GM12878 (cell line): Measurements from ENCODE around the gene PITPNC1.

Source experiments
- CBX3 ChIP-seq: fragments of 200-600 bp; sonication (generic); IDR thresholded peaks from 2 replicates; pipeline ENCODE4 v1.6.1; 2016; ENCODE audit warnings: low read depth, borderline replicate concordance
- CREM ChIP-seq: IDR thresholded peaks from 2 replicates; pipeline ENCODE4 v1.6.1; 2014; ENCODE audit warnings: antibody characterized with exemption, low read depth
- MTA2 ChIP-seq: fragments of 450-650 bp; IDR thresholded peaks from 2 replicates; pipeline ENCODE4 v1.6.1; 2016; ENCODE audit warnings: low read depth, mild to moderate bottlenecking, moderate library complexity
- SIN3A ChIP-seq: IDR thresholded peaks from 2 replicates; pipeline ENCODE4 v1.6.1; 2012; ENCODE audit warnings: low read depth, low read length, improper control_type of control experiment
- SUZ12 ChIP-seq: fragments of 200-600 bp; sonication (generic); IDR thresholded peaks from one replicate; pipeline ENCODE4 v1.6.1; 2018; ENCODE audit warnings: antibody characterized with exemption, mild to moderate bottlenecking; ENCODE audit not compliant: unreplicated experiment
- ZNF207 ChIP-seq: fragments of 450-650 bp; IDR thresholded peaks from 2 replicates; pipeline ENCODE4 v1.6.1; 2014; ENCODE audit warnings: antibody characterized with exemption, mild to moderate bottlenecking, borderline replicate concordance
- TF ChIP-seq, protein P1 (sequence below), 3 experiments: IDR thresholded peaks in 2 of 3; conservative IDR thresholded peaks in 1 of 3; 2 replicates each; pipeline ENCODE4 v1.5.1; 2011; ENCODE audit warnings: low read depth in 3 of 3, low read length in 3 of 3, mild to moderate bottlenecking in 3 of 3, control low read depth in 2 of 3, moderate library complexity in 2 of 3, inconsistent platforms in 1 of 3, mixed read lengths in 1 of 3; ENCODE audit not compliant: control insufficient read depth in 2 of 3, insufficient read depth in 1 of 3; ENCODE audit errors: extremely low read depth in 1 of 3
- TF ChIP-seq, protein P2 (sequence below): fragments of 450-650 bp; formaldehyde crosslinking; IDR thresholded peaks from 2 replicates; pipeline ENCODE4 v1.5.0; 2022; ENCODE audit warnings: mild to moderate bottlenecking, missing genetic modification characterization

DNA sequence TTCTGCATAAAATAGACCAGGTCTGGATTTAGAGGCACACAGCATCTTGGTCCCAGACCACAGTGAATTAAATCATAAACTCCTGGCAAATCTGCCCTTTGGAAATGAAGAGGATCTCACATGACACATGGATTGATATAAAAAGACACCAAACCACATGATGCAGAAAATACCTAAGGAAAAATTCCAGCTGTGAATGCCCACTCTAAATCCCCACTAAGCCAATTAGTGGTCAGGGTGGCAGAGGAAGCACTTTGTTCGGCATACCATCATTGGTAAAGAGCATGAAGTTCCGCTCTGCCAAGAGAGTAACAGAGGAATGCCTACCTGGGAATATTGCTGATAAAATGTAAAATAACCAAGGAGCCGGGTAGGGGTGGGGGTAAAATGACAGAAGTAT, 308.3 kb downstream of the PITPNC1 start:
- TF ChIP-seq SIN3A (no peak), CREM (no peak), ZNF207 (no peak), SUZ12 (no peak), MTA2 (no peak), CBX3 (no peak)
- TF ChIP-seq, protein P1, sequence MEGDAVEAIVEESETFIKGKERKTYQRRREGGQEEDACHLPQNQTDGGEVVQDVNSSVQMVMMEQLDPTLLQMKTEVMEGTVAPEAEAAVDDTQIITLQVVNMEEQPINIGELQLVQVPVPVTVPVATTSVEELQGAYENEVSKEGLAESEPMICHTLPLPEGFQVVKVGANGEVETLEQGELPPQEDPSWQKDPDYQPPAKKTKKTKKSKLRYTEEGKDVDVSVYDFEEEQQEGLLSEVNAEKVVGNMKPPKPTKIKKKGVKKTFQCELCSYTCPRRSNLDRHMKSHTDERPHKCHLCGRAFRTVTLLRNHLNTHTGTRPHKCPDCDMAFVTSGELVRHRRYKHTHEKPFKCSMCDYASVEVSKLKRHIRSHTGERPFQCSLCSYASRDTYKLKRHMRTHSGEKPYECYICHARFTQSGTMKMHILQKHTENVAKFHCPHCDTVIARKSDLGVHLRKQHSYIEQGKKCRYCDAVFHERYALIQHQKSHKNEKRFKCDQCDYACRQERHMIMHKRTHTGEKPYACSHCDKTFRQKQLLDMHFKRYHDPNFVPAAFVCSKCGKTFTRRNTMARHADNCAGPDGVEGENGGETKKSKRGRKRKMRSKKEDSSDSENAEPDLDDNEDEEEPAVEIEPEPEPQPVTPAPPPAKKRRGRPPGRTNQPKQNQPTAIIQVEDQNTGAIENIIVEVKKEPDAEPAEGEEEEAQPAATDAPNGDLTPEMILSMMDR (IDR thresholded peaks at IDR 0.05 in 2 of 3, conservative IDR thresholded peaks at IDR 0.05 in 1 of 3; ENCODE audit: control insufficient read depth in 2 of 3, extremely low read depth in 1 of 3, insufficient read depth in 1 of 3, low read depth in 3 of 3, low read length in 3 of 3), result no peak
- TF ChIP-seq, protein P2, sequence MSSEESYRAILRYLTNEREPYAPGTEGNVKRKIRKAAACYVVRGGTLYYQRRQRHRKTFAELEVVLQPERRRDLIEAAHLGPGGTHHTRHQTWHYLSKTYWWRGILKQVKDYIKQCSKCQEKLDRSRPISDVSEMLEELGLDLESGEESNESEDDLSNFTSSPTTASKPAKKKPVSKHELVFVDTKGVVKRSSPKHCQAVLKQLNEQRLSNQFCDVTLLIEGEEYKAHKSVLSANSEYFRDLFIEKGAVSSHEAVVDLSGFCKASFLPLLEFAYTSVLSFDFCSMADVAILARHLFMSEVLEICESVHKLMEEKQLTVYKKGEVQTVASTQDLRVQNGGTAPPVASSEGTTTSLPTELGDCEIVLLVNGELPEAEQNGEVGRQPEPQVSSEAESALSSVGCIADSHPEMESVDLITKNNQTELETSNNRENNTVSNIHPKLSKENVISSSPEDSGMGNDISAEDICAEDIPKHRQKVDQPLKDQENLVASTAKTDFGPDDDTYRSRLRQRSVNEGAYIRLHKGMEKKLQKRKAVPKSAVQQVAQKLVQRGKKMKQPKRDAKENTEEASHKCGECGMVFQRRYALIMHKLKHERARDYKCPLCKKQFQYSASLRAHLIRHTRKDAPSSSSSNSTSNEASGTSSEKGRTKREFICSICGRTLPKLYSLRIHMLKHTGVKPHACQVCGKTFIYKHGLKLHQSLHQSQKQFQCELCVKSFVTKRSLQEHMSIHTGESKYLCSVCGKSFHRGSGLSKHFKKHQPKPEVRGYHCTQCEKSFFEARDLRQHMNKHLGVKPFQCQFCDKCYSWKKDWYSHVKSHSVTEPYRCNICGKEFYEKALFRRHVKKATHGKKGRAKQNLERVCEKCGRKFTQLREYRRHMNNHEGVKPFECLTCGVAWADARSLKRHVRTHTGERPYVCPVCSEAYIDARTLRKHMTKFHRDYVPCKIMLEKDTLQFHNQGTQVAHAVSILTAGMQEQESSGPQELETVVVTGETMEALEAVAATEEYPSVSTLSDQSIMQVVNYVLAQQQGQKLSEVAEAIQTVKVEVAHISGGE (CRISPR knock-in tag), result no peak
